H9 (cell line): ENCODE data around the gene FAM131C. TPM values are rescaled to one million over a fixed set of nuclear protein-coding genes. Genes with fewer than 3 reads are reported as not detected.
A peak's percentile ranks its signal among the peaks of the same experiment; 100 is the strongest.

ENCODE experiments used
- DNase-seq: peaks from one replicate; pipeline ENCODE4 v3.0.0-alpha.2; 2017
- H2AFZ ChIP-seq: one replicate; pipeline ENCODE4 v1.6.1; 2013; ENCODE audit warnings: mild to moderate bottlenecking, low read length, control low read depth, moderate library complexity
- H2AK5ac ChIP-seq: 2 replicates; pipeline ENCODE4 v1.6.1; 2013; ENCODE audit warnings: low read length, control low read depth, mixed read lengths; ENCODE audit not compliant: insufficient read length
- H2BK120ac ChIP-seq: one replicate; pipeline ENCODE4 v1.6.1; 2013; ENCODE audit warnings: low read depth, mild to moderate bottlenecking, low read length, control low read depth, inconsistent platforms; ENCODE audit not compliant: poor library complexity, severe bottlenecking
- H2BK12ac ChIP-seq: 2 replicates; pipeline ENCODE4 v1.6.1; 2013; ENCODE audit warnings: low read length, control low read depth, mixed read lengths, low read depth; ENCODE audit not compliant: insufficient read length
- H2BK15ac ChIP-seq: 2 replicates; pipeline ENCODE4 v1.6.1; 2013; ENCODE audit warnings: low read depth, low read length, control low read depth
- H2BK20ac ChIP-seq: one replicate; pipeline ENCODE4 v1.6.1; 2013; ENCODE audit warnings: low read depth, mild to moderate bottlenecking, low read length, control low read depth, inconsistent platforms; ENCODE audit not compliant: poor library complexity, severe bottlenecking
- H2BK5ac ChIP-seq: 2 replicates; pipeline ENCODE4 v1.6.1; 2013; ENCODE audit warnings: low read length, control low read depth, mixed read lengths; ENCODE audit not compliant: insufficient read length
- H3K14ac ChIP-seq: 2 replicates; pipeline ENCODE4 v1.6.1; 2013; ENCODE audit warnings: low read length, control low read depth; ENCODE audit not compliant: insufficient read depth
- H3K18ac ChIP-seq: 2 replicates; pipeline ENCODE4 v1.6.1; 2013; ENCODE audit warnings: low read depth, mild to moderate bottlenecking, mixed read lengths, low read length, control low read depth; ENCODE audit not compliant: insufficient read length
- H3K23ac ChIP-seq: 2 replicates; pipeline ENCODE4 v1.6.1; 2013; ENCODE audit warnings: low read length, control low read depth, mixed read lengths, low read depth; ENCODE audit not compliant: insufficient read length
- H3K23me2 ChIP-seq: 2 replicates; pipeline ENCODE4 v1.6.1; 2013; ENCODE audit warnings: low read depth, mild to moderate bottlenecking, mixed read lengths, low read length, control low read depth; ENCODE audit not compliant: insufficient read length, poor library complexity, severe bottlenecking
- H3K27ac ChIP-seq: 2 replicates; pipeline ENCODE4 v1.5.1; 2013; ENCODE audit warnings: low read length, control low read depth, mixed read lengths, low read depth; ENCODE audit not compliant: insufficient read length
- H3K27me3 ChIP-seq: 2 replicates; pipeline ENCODE4 v1.6.1; 2013; ENCODE audit warnings: low read length, control low read depth, inconsistent platforms; ENCODE audit not compliant: insufficient read depth
- H3K4ac ChIP-seq: 2 replicates; pipeline ENCODE4 v1.6.1; 2013; ENCODE audit warnings: low read depth, mild to moderate bottlenecking, control low read depth, inconsistent platforms, low read length, moderate library complexity
- H3K4me1 ChIP-seq: 2 replicates; pipeline ENCODE4 v1.6.1; 2013; ENCODE audit warnings: low read length, control low read depth, inconsistent platforms; ENCODE audit not compliant: insufficient read depth
- H3K4me2 ChIP-seq: 2 replicates; pipeline ENCODE4 v1.6.1; 2013; ENCODE audit warnings: low read length, control low read depth, mixed read lengths; ENCODE audit not compliant: insufficient read length, insufficient read depth
- H3K56ac ChIP-seq: 2 replicates; pipeline ENCODE4 v1.6.1; 2013; ENCODE audit warnings: low read depth, mild to moderate bottlenecking, mixed read lengths, low read length, control low read depth; ENCODE audit not compliant: insufficient read length
- H3K79me1 ChIP-seq: 2 replicates; pipeline ENCODE4 v1.6.1; 2013; ENCODE audit warnings: low read depth, mild to moderate bottlenecking, moderate library complexity, low read length, control low read depth, inconsistent platforms; ENCODE audit not compliant: insufficient read depth, poor library complexity, severe bottlenecking
- H3K79me2 ChIP-seq: 2 replicates; pipeline ENCODE4 v1.6.1; 2013; ENCODE audit warnings: low read length, control low read depth, inconsistent platforms; ENCODE audit not compliant: insufficient read depth
- H3K9ac ChIP-seq: 2 replicates; pipeline ENCODE4 v1.6.1; 2013; ENCODE audit warnings: low read length, control low read depth, mixed read lengths; ENCODE audit not compliant: insufficient read length; ENCODE audit errors: extremely low read depth
- H3K9me3 ChIP-seq: one replicate; pipeline ENCODE4 v1.6.1; 2013; ENCODE audit warnings: low read depth, low read length, inconsistent platforms; ENCODE audit not compliant: control insufficient read depth
- H3T11ph ChIP-seq: one replicate; pipeline ENCODE4 v1.6.1; 2013; ENCODE audit warnings: mild to moderate bottlenecking, low read length, control low read depth, inconsistent platforms
- H4K20me1 ChIP-seq: one replicate; pipeline ENCODE4 v1.6.1; 2013; ENCODE audit not compliant: control insufficient read depth, insufficient read length, insufficient read depth
- H4K5ac ChIP-seq: 2 replicates; pipeline ENCODE4 v1.6.1; 2013; ENCODE audit warnings: low read depth, mild to moderate bottlenecking, mixed read lengths, low read length, control low read depth; ENCODE audit not compliant: insufficient read length
- H4K8ac ChIP-seq: replicated peaks from 2 replicates; pipeline ENCODE4 v1.6.1; 2013; ENCODE audit warnings: low read length, control low read depth, mixed read lengths, low read depth; ENCODE audit not compliant: insufficient read length
- H4K91ac ChIP-seq: 2 replicates; pipeline ENCODE4 v1.6.1; 2013; ENCODE audit warnings: low read depth, mild to moderate bottlenecking, moderate library complexity, mixed read lengths, low read length, control low read depth; ENCODE audit not compliant: insufficient read length
- H3K27ac Mint-ChIP-seq, 3 experiments: 2 replicates in 2 of 3; 3 replicates in 1 of 3; pipeline ENCODE4 v1.8.0; 2020 to 2021; ENCODE audit warnings: mixed read lengths in 3 of 3, mild to moderate bottlenecking in 1 of 3, moderate library complexity in 1 of 3
- H3K27me3 Mint-ChIP-seq: 2 replicates; pipeline ENCODE4 v1.8.0; 2021; ENCODE audit warnings: low read depth, mild to moderate bottlenecking, moderate library complexity, mixed read lengths
- H3K36me3 Mint-ChIP-seq, 3 experiments: 2 replicates in 2 of 3; 3 replicates in 1 of 3; pipeline ENCODE4 v1.8.0; 2020 to 2021; ENCODE audit warnings: low read depth in 3 of 3, mixed read lengths in 3 of 3; ENCODE audit not compliant: insufficient read depth in 1 of 3
- H3K4me1 Mint-ChIP-seq, 2 experiments: 2 replicates each; pipeline ENCODE4 v1.8.0; 2020; ENCODE audit warnings: mixed read lengths in 2 of 2
- H3K4me3 Mint-ChIP-seq, 2 experiments: 2 replicates in 1 of 2; 3 replicates in 1 of 2; pipeline ENCODE4 v1.8.0; 2020 to 2021; ENCODE audit warnings: mild to moderate bottlenecking in 2 of 2, mixed read lengths in 2 of 2, moderate library complexity in 1 of 2
- H3K9me3 Mint-ChIP-seq, 2 experiments: 2 replicates in 1 of 2; 3 replicates in 1 of 2; pipeline ENCODE4 v1.8.0; 2020; ENCODE audit warnings: mild to moderate bottlenecking in 2 of 2, mixed read lengths in 2 of 2, moderate library complexity in 1 of 2
- WGBS: extraction: QIAGEN DNeasy Blood & Tissue Kit; methylation state at CpG from one replicate; pipeline ENCODE4 v1.1.7; 2013; ENCODE audit warnings: missing lambda C conversion rate, low lambda C conversion rate, mixed read lengths; ENCODE audit not compliant: insufficient read length; ENCODE audit errors: extremely low coverage; 5-methylcytosine and 5-hydroxymethylcytosine counted together
- total RNA-seq: library from RNA; stranded (reverse); gene quantifications from 2 replicates; pipeline ENCODE4 v1.2.1, GENCODE V29; 2021
- TF ChIP-seq, protein P1 (sequence below): fragments of 200-600 bp; sonication (generic); conservative IDR thresholded peaks from 3 replicates; pipeline ENCODE4 v1.8.0; 2021; ENCODE audit warnings: antibody characterized with exemption, mild to moderate bottlenecking

Gene FAM131C
- total RNA-seq, 1 experiment from 2014 or later = 0.61 TPM

DNA sequence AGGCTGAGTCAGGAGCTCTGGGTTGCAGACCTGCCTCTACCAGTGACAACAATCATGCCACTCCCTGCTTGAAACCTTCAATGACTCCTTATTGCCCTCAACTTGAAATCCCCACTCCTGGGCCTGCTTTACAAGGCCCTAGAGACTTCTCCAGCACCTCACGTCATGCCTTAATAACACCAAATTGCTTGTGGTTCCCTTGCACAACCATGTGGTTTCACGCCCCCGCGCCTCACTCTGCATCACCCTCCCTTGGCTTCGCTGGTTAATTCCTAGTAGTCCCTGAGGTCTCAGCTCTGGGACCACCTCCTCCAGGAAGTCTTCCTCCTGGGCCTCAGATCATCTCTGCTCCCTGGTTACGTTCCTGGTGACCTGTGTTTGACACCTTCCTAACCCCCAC is 49.5 kb upstream of the FAM131C start:
- Histone ChIP-seq H3K4ac (no peak overlapping the region), H2BK20ac (no peak overlapping the region), H2BK5ac (no peak overlapping the region), H4K5ac (no peak overlapping the region), H3K4me1 (peaks cover 2% of the 10 kb centered on the region; the same call in 1 of the 2 replicates), H3K27ac (no peak overlapping the region), H3K14ac (no peak overlapping the region), H3K56ac (no peak overlapping the region), H3K23ac (no peak overlapping the region), H2AFZ (no peak overlapping the region), H4K20me1 (no peaks in the 10 kb centered on the region), H3T11ph (no peak overlapping the region), H3K23me2 (no peaks in the 10 kb centered on the region), H3K79me2 (no peaks in the 10 kb centered on the region), H3K4me2 (no peak overlapping the region), H3K9me3 (no peaks in the 10 kb centered on the region), H3K27me3 (no peaks in the 10 kb centered on the region), H2BK15ac (no peak overlapping the region), H2AK5ac (no peak overlapping the region), H4K91ac (no peak overlapping the region), H3K18ac (no peak overlapping the region), H2BK12ac (no peak overlapping the region), H3K9ac (no peak overlapping the region), H4K8ac (no peak overlapping the region), H2BK120ac (no peak overlapping the region), H3K79me1 (no peaks in the 10 kb centered on the region)
- Mint-ChIP-seq H3K27me3 (no peaks in the 10 kb centered on the region), H3K9me3 (no peaks in the 10 kb centered on the region), H3K27ac (peak overlapping the region; percentile 32 to 79 (median 55); a peak in 6 of 7 replicates), H3K4me3 (no peak overlapping the region), H3K36me3 (peaks cover 21 to 45% (median 23%) of the 10 kb centered on the region in 3 experiments; a peak in 6 of 7 replicates), H3K4me1 (peaks cover 56 to 57% of the 10 kb centered on the region in 2 experiments)
- no CpG with 5 or more reads among the region's 6 CpGs for WGBS
- TF ChIP-seq, protein P1, sequence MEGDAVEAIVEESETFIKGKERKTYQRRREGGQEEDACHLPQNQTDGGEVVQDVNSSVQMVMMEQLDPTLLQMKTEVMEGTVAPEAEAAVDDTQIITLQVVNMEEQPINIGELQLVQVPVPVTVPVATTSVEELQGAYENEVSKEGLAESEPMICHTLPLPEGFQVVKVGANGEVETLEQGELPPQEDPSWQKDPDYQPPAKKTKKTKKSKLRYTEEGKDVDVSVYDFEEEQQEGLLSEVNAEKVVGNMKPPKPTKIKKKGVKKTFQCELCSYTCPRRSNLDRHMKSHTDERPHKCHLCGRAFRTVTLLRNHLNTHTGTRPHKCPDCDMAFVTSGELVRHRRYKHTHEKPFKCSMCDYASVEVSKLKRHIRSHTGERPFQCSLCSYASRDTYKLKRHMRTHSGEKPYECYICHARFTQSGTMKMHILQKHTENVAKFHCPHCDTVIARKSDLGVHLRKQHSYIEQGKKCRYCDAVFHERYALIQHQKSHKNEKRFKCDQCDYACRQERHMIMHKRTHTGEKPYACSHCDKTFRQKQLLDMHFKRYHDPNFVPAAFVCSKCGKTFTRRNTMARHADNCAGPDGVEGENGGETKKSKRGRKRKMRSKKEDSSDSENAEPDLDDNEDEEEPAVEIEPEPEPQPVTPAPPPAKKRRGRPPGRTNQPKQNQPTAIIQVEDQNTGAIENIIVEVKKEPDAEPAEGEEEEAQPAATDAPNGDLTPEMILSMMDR = no peak
- DNase-seq = peak; percentile 23
